EH (cell line): ENCODE results near the gene SLX4IP.
A peak's percentile ranks its signal among the peaks of the same experiment; 100 is the strongest.

Experiments
- DNase-seq: peaks from one replicate; pipeline ENCODE4 v3.0.0-alpha.2; 2015; ENCODE audit warnings: low read depth

SLX4IP gene

GRCh38 chr20:10497283-10497682 is 62.2 kb downstream of the SLX4IP start:
- DNase-seq = no peak

- DNase-seq = no peak
These were observed 62.7 kb downstream of the SLX4IP start for GRCh38 chr20:10497791-10498190.

- no peak for DNase-seq
These were observed 63.1 kb downstream of the SLX4IP start for GRCh38 chr20:10498200-10498599.

- no peak for DNase-seq
These were observed 66.3 kb downstream of the SLX4IP start for GRCh38 chr20:10501402-10501801.

GRCh38 chr20:10502098-10502526 is 67.0 kb downstream of the SLX4IP start:
- no peak for DNase-seq

GRCh38 chr20:10504608-10504993 is 69.5 kb downstream of the SLX4IP start:
- DNase-seq = no peak

GRCh38 chr20:10504994-10505730 is 70.1 kb downstream of the SLX4IP start:
- DNase-seq = peak; percentile 32

- no peak for DNase-seq
These were observed 70.7 kb downstream of the SLX4IP start for GRCh38 chr20:10505827-10506226.

- DNase-seq = no peak
These were observed 71.9 kb downstream of the SLX4IP start for GRCh38 chr20:10507052-10507451.

GRCh38 chr20:10508060-10508459 is 73.0 kb downstream of the SLX4IP start:
- DNase-seq = peak; percentile 55

GRCh38 chr20:10508468-10509251 is 73.6 kb downstream of the SLX4IP start:
- peak; percentile 79 for DNase-seq

GRCh38 chr20:10509376-10509775 is 74.3 kb downstream of the SLX4IP start:
- DNase-seq = no peak

- DNase-seq = no peak
These were observed 75.1 kb downstream of the SLX4IP start for GRCh38 chr20:10510216-10510615.

GRCh38 chr20:10511170-10511508 is 76.0 kb downstream of the SLX4IP start:
- DNase-seq = no peak

- DNase-seq = peak; percentile 97
These were observed 76.6 kb downstream of the SLX4IP start for GRCh38 chr20:10511509-10512251.

GRCh38 chr20:10513061-10513460 is 78.0 kb downstream of the SLX4IP start:
- DNase-seq = no peak

- peak; percentile 72 for DNase-seq
These were observed 78.9 kb downstream of the SLX4IP start for GRCh38 chr20:10513931-10514575.

GRCh38 chr20:10516529-10516928 is 81.4 kb downstream of the SLX4IP start:
- no peak for DNase-seq

- peak; percentile 76 for DNase-seq
These were observed 84.4 kb downstream of the SLX4IP start for GRCh38 chr20:10519361-10520046.

GRCh38 chr20:10520528-10520927 is 85.4 kb downstream of the SLX4IP start:
- DNase-seq = peak; percentile 40

- peak; percentile 92 for DNase-seq
These were observed 86.1 kb downstream of the SLX4IP start for GRCh38 chr20:10521068-10521831.
